Peyer's patch (tissue), 4 donors: ENCODE data around the gene DNAH6.

ENCODE experiments used
- CTCF ChIP-seq, 6 experiments: fragments of 450-650 bp in 4 of 6; fragments of 200-600 bp in 2 of 6; sonication (generic) in 1 of 6; IDR thresholded peaks; one replicate each; pipeline ENCODE4 v1.5.1; 2017 to 2019; ENCODE audit warnings: antibody characterized with exemption in 6 of 6, mild to moderate bottlenecking in 3 of 6, moderate library complexity in 1 of 6
- POLR2A ChIP-seq, 2 donors: fragments of 450-650 bp; IDR thresholded peaks; one replicate each; pipeline ENCODE4 v1.5.1; 2017; ENCODE audit warnings: antibody characterized with exemption in 2 of 2, mild to moderate bottlenecking in 2 of 2, moderate library complexity in 2 of 2

GRCh38 chr2:84579661-84580060, 63.4 kb downstream of the DNAH6 start:
- TF ChIP-seq CTCF (IDR thresholded peaks at IDR 0.05): no peak
- no peak for TF ChIP-seq POLR2A (IDR thresholded peaks at IDR 0.05)
